H1 (cell line): ENCODE results near the gene NSF. TPM values are rescaled to one million over a fixed set of nuclear protein-coding genes. Genes with fewer than 3 reads are reported as not detected.

Experiments
- CTCF ChIA-PET: fragments of 300-600 bp; sonication (Branson Sonifier 250); formaldehyde crosslinking; loops from one replicate; lab custom pipeline; 2021; ENCODE audit not compliant: partially characterized antibody; lab: Charles Lee
- POLR2A ChIA-PET: fragments of 300-600 bp; sonication (Branson Sonifier 250); formaldehyde crosslinking; loops from one replicate; lab custom pipeline; 2021; ENCODE audit warnings: inconsistent platforms; ENCODE audit not compliant: partially characterized antibody; lab: Charles Lee
- DNase-seq, 2 experiments: peaks; one replicate each; pipeline versions ENCODE4 v3.0.0 to v3.0.0-alpha.2; 2010 to 2022; ENCODE audit warnings: low spot score in 2 of 2, low read depth in 1 of 2, mixed read lengths in 1 of 2
- FAIRE-seq: peaks from 2 replicates; lab custom pipeline; 2011; peaks lifted over from hg19 to GRCh38; lab: Jason Lieb, UNC
- H2AFZ ChIP-seq: 2 replicates; pipeline ENCODE4 v1.8.1; 2012; ENCODE audit warnings: low read length, inconsistent platforms
- H2AK5ac ChIP-seq: 2 replicates; pipeline ENCODE4 v1.6.1; 2013; ENCODE audit warnings: low read depth, low read length
- H2BK120ac ChIP-seq: replicated peaks from 2 replicates; pipeline ENCODE3; 2013; ENCODE audit warnings: low read depth, low read length, inconsistent platforms
- H2BK12ac ChIP-seq: 2 replicates; pipeline ENCODE4 v1.6.1; 2013; ENCODE audit warnings: low read depth, low read length
- H2BK15ac ChIP-seq: 2 replicates; pipeline ENCODE4 v1.6.1; 2013; ENCODE audit warnings: low read length
- H2BK20ac ChIP-seq: 2 replicates; pipeline ENCODE4 v1.6.1; 2013; ENCODE audit warnings: low read length
- H2BK5ac ChIP-seq: 2 replicates; pipeline ENCODE4 v1.6.1; 2013; ENCODE audit warnings: low read depth, low read length
- H3K14ac ChIP-seq: 2 replicates; pipeline ENCODE4 v1.6.1; 2013; ENCODE audit warnings: inconsistent platforms; ENCODE audit not compliant: insufficient read length
- H3K18ac ChIP-seq: 2 replicates; pipeline ENCODE4 v1.6.1; 2013; ENCODE audit warnings: low read length; ENCODE audit errors: extremely low read depth
- H3K23ac ChIP-seq: 2 replicates; pipeline ENCODE4 v1.6.1; 2013; ENCODE audit warnings: inconsistent platforms; ENCODE audit not compliant: insufficient read length
- H3K23me2 ChIP-seq: 2 replicates; pipeline ENCODE4 v1.6.1; 2013; ENCODE audit warnings: low read depth, low read length
- H3K27ac ChIP-seq: 2 replicates; pipeline ENCODE4 v1.6.1; 2011; ENCODE audit warnings: low read depth, low read length, inconsistent platforms
- H3K27me3 ChIP-seq, 4 experiments: replicated peaks in 1 of 4; 1 replicate in 1 of 4; 2 replicates in 3 of 4; pipeline versions ENCODE4 v1.6.1 to v1.8.1; 2011 to 2013; ENCODE audit warnings: low read length in 3 of 4, mild to moderate bottlenecking in 3 of 4, inconsistent platforms in 2 of 4, mixed read lengths in 2 of 4, moderate library complexity in 1 of 4; ENCODE audit not compliant: control insufficient read depth in 3 of 4, insufficient read depth in 3 of 4; ENCODE audit errors: extremely low read depth in 1 of 4
- H3K36me3 ChIP-seq, 4 experiments: 2 replicates each; pipeline versions ENCODE4 v1.6.1 to v1.8.1; 2011 to 2013; ENCODE audit warnings: mild to moderate bottlenecking in 4 of 4, low read length in 3 of 4, moderate library complexity in 2 of 4, control low read depth in 1 of 4, inconsistent platforms in 1 of 4; ENCODE audit not compliant: insufficient read depth in 4 of 4, control insufficient read depth in 2 of 4
- H3K4ac ChIP-seq: replicated peaks from 2 replicates; pipeline ENCODE3; 2013; ENCODE audit warnings: low read length, low read depth, mixed read lengths, inconsistent platforms; ENCODE audit not compliant: insufficient read length
- H3K4me1 ChIP-seq, 4 experiments: replicated peaks in 1 of 4; 1 replicate in 1 of 4; 2 replicates in 3 of 4; pipeline versions ENCODE4 v1.6.1 to v1.8.1; 2011 to 2013; ENCODE audit warnings: low read length in 3 of 4, inconsistent platforms in 2 of 4, mixed read lengths in 1 of 4; ENCODE audit not compliant: insufficient read depth in 4 of 4, control insufficient read depth in 3 of 4
- H3K4me2 ChIP-seq, 2 experiments: 2 replicates each; pipeline versions ENCODE4 v1.6.1 to v1.8.1; 2011 to 2013; ENCODE audit warnings: low read depth in 2 of 2, low read length in 2 of 2, control low read depth in 1 of 2, inconsistent platforms in 1 of 2, mild to moderate bottlenecking in 1 of 2; ENCODE audit not compliant: insufficient read depth in 1 of 2
- H3K4me3 ChIP-seq, 4 experiments: fragments of 200-600, 300-600 bp in 1 of 4; sonication (generic), shearing (Covaris generic), sonication (Bioruptor Twin) in 1 of 4; 2 replicates each; pipeline versions ENCODE4 v1.5.1 to v1.8.1; 2011 to 2016; ENCODE audit warnings: low read length in 4 of 4, low read depth in 3 of 4, control low read depth in 2 of 4, inconsistent platforms in 2 of 4, mild to moderate bottlenecking in 2 of 4, mixed read lengths in 1 of 4, moderate library complexity in 1 of 4; ENCODE audit not compliant: insufficient read depth in 2 of 4; ENCODE audit errors: extremely low read depth in 1 of 4
- H3K56ac ChIP-seq: replicated peaks from 2 replicates; pipeline ENCODE3; 2013; ENCODE audit warnings: low read depth, mild to moderate bottlenecking, mixed read lengths, low read length, inconsistent platforms; ENCODE audit not compliant: insufficient read length
- H3K79me1 ChIP-seq: 2 replicates; pipeline ENCODE4 v1.6.1; 2013; ENCODE audit warnings: low read depth, low read length, control low read depth
- H3K79me2 ChIP-seq, 2 experiments: 2 replicates each; pipeline versions ENCODE4 v1.6.1 to v1.8.1; 2012 to 2013; ENCODE audit warnings: low read length in 2 of 2, mild to moderate bottlenecking in 2 of 2, inconsistent platforms in 1 of 2; ENCODE audit not compliant: insufficient read depth in 2 of 2, control insufficient read depth in 1 of 2
- H3K9ac ChIP-seq, 4 experiments: replicated peaks in 1 of 4; 1 replicate in 1 of 4; 2 replicates in 3 of 4; pipeline versions ENCODE4 v1.6.1 to v1.8.1; 2011 to 2013; ENCODE audit warnings: low read depth in 3 of 4, low read length in 3 of 4, control low read depth in 2 of 4, mild to moderate bottlenecking in 2 of 4, moderate library complexity in 2 of 4, inconsistent platforms in 1 of 4; ENCODE audit errors: extremely low read depth in 1 of 4
- H3K9me3 ChIP-seq, 2 experiments: 2 replicates each; pipeline versions ENCODE4 v1.6.1 to v1.8.1; 2012 to 2013; ENCODE audit warnings: mild to moderate bottlenecking in 2 of 2, moderate library complexity in 2 of 2, control low read depth in 1 of 2, inconsistent platforms in 1 of 2, low read depth in 1 of 2, low read length in 1 of 2, mixed read lengths in 1 of 2; ENCODE audit not compliant: insufficient read depth in 2 of 2
- H4K20me1 ChIP-seq, 2 experiments: replicated peaks in 1 of 2; 2 replicates each; pipeline versions ENCODE3 to v1.8.1; 2011 to 2013; ENCODE audit warnings: inconsistent platforms in 2 of 2, low read length in 2 of 2, mild to moderate bottlenecking in 1 of 2; ENCODE audit not compliant: insufficient read depth in 2 of 2, control insufficient read depth in 1 of 2
- H4K5ac ChIP-seq: 2 replicates; pipeline ENCODE4 v1.6.1; 2013; ENCODE audit warnings: low read length, low read depth, mixed read lengths, inconsistent platforms; ENCODE audit not compliant: insufficient read length
- H4K8ac ChIP-seq: 2 replicates; pipeline ENCODE4 v1.8.0; 2013; ENCODE audit warnings: mild to moderate bottlenecking, moderate library complexity, low read length, inconsistent platforms; ENCODE audit not compliant: insufficient read depth; ENCODE audit errors: extremely low read depth
- H4K91ac ChIP-seq: replicated peaks from 2 replicates; pipeline ENCODE3; 2013; ENCODE audit warnings: low read length, mixed read lengths, inconsistent platforms; ENCODE audit not compliant: insufficient read length
- BRCA1 ChIP-seq: IDR thresholded peaks from 2 replicates; pipeline ENCODE4 v1.6.1; 2012; ENCODE audit warnings: low read depth, low read length, improper control_type of control experiment
- CBX5 ChIP-seq: fragments of 300-800, 300-1000 bp; sonication (generic); IDR thresholded peaks from 2 replicates; pipeline ENCODE4 v1.7.1; 2016; ENCODE audit warnings: antibody characterized with exemption, low read length, low read depth
- CHD1 ChIP-seq: IDR thresholded peaks from 2 replicates; pipeline ENCODE4 v1.6.1; 2012; ENCODE audit warnings: low read depth, low read length, improper control_type of control experiment
- CREB1 ChIP-seq: IDR thresholded peaks from 2 replicates; pipeline ENCODE4 v1.6.1; 2012; ENCODE audit warnings: inconsistent platforms
- EZH2 ChIP-seq: fragments of 200-600 bp; sonication (generic); IDR thresholded peaks from 2 replicates; pipeline ENCODE4 v1.7.1; 2012; ENCODE audit warnings: low read depth, mild to moderate bottlenecking, moderate library complexity, low read length, inconsistent platforms; ENCODE audit not compliant: severe bottlenecking
- FOSL1 ChIP-seq: IDR thresholded peaks from 2 replicates; pipeline ENCODE4 v1.6.1; 2011; ENCODE audit warnings: mild to moderate bottlenecking, low read depth, low read length, moderate library complexity; ENCODE audit not compliant: insufficient read depth
- JUND ChIP-seq: IDR thresholded peaks from 2 replicates; pipeline ENCODE4 v1.6.1; 2011; ENCODE audit warnings: mild to moderate bottlenecking, improper control_type of control experiment, low read length
- WGBS, 2 experiments: shearing (Covaris generic) in 1 of 2; methylation state at CpG; one replicate each; pipeline versions ENCODE4 v1.1.6 to v1.1.7; 2013 to 2015; ENCODE audit warnings: low lambda C conversion rate in 2 of 2, mixed read lengths in 2 of 2, inconsistent platforms in 1 of 2, low coverage in 1 of 2, missing lambda C conversion rate in 1 of 2; ENCODE audit not compliant: insufficient replicate concordance in 2 of 2, insufficient coverage in 1 of 2, insufficient read length in 1 of 2; ENCODE audit errors: extremely low coverage in 1 of 2, missing lambda C conversion rate in 1 of 2; 5-methylcytosine and 5-hydroxymethylcytosine counted together
- polyA plus RNA-seq, 7 experiments: library from polyadenylated mRNA; depleted of rRNA in 3 of 7; stranded (reverse) in 5 of 7; unstranded in 2 of 7; fragments of >200 nt in 5 of 7; fragments of 200-250 nt in 2 of 7; gene quantifications; 1 replicate in 5 of 7; 2 replicates in 1 of 7; 4 replicates in 1 of 7; pipeline versions ENCODE4 v1.2.1 to v1.2.3, GENCODE V29; 2011 to 2013; ENCODE audit warnings: missing spikeins in 2 of 7, mixed read lengths in 2 of 7
- total RNA-seq: library from RNA; stranded (reverse); fragmentation: NEBNext Ultra II Directional; extraction: Animal tissue kit (Norgen Biotek cat#: 25700); gene quantifications from 2 replicates; pipeline ENCODE4 v1.2.1, GENCODE V29; 2021
- TF ChIP-seq, protein P1 (sequence below): IDR thresholded peaks from 2 replicates; pipeline ENCODE4 v1.6.1; 2012; ENCODE audit warnings: low read length, inconsistent platforms

Gene NSF
- total and polyA plus RNA-seq, 2 of the 8 experiments (the other 6 are each of a cell fraction or from before 2014, with no cell fraction given): 13.0 to 27.7 TPM

DNA sequence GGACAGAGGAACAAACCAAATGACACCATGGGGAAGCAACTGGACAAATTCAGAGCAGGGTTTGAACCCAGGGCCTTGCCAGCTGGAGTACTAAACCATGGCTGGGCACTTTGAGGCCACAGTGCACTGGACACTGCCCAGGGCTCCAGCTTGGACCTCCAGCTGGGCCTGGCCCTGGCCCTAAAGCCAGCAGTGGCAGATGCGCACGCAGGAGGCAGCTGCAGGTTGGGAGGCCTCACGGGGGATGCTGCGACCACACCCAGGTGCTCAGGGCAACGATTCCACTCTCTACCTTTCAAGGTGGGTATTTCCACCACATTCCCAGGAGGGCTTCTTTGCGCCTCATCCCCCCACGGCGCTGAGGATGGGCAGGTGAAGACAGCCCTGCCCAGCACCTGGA lies 199.1 kb downstream of the NSF start:
- Histone ChIP-seq H3K4ac (no peak overlapping the region), H3K27ac (no peak overlapping the region), H3K27me3 (peaks cover 0 to 32% (median 19%) of the 10 kb centered on the region in 4 experiments; a peak in 5 of 7 replicates), H2BK20ac (no peak overlapping the region), H3K23me2 (no peaks in the 10 kb centered on the region), H3K14ac (no peak overlapping the region), H4K91ac (no peak overlapping the region), H4K20me1 (peaks cover 0 to 2% of the 10 kb centered on the region in 2 experiments), H2BK120ac (no peak overlapping the region), H3K36me3 (no peaks in the 10 kb centered on the region), H3K79me2 (no peaks in the 10 kb centered on the region), H3K9me3 (peaks cover 5% of the 10 kb centered on the region in 2 experiments; a peak in 1 of 4 replicates), H3K56ac (no peak overlapping the region), H4K8ac (no peak overlapping the region), H2AFZ (no peak overlapping the region), H2AK5ac (no peak overlapping the region), H3K4me2 (no peak overlapping the region), H3K79me1 (no peaks in the 10 kb centered on the region), H2BK12ac (no peak overlapping the region), H2BK5ac (no peak overlapping the region), H2BK15ac (no peak overlapping the region), H3K9ac (no peak overlapping the region), H3K4me3 (no peak overlapping the region), H3K18ac (no peak overlapping the region), H3K23ac (no peak overlapping the region), H3K4me1 (peaks cover 0 to 5% (median 0%) of the 10 kb centered on the region in 4 experiments; a peak in 2 of 7 replicates), H4K5ac (no peak overlapping the region)
- FAIRE-seq (no peak), DNase-seq (no peak)
- ChIA-PET CTCF (interaction anchor here (0.6 to 2.3 kb wide), 6 partner anchors 8 to 53 kb away, joined by 3 to 9 read pairs (median 4); no protein-coding TSS in a partner anchor), POLR2A (interaction anchor here (0.5 to 1.6 kb wide), 3 partner anchors 8 to 277 kb away, joined by 3 to 4 read pairs (median 3); no protein-coding TSS in a partner anchor)
- 82% methylated on average over 8 of the region's 8 CpGs; no CpG with 5 or more reads in 1 of the 2 experiments for WGBS, 2 experiments
- TF ChIP-seq EZH2: no peak
- TF ChIP-seq CBX5: no peak
- no peak for TF ChIP-seq CREB1
- no peak for TF ChIP-seq BRCA1
- TF ChIP-seq, protein P1, sequence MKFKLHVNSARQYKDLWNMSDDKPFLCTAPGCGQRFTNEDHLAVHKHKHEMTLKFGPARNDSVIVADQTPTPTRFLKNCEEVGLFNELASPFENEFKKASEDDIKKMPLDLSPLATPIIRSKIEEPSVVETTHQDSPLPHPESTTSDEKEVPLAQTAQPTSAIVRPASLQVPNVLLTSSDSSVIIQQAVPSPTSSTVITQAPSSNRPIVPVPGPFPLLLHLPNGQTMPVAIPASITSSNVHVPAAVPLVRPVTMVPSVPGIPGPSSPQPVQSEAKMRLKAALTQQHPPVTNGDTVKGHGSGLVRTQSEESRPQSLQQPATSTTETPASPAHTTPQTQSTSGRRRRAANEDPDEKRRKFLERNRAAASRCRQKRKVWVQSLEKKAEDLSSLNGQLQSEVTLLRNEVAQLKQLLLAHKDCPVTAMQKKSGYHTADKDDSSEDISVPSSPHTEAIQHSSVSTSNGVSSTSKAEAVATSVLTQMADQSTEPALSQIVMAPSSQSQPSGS: no peak
- TF ChIP-seq FOSL1: no peak
- TF ChIP-seq JUND: no peak
- TF ChIP-seq CHD1: no peak
